Endothelial cell of umbilical vein (primary cell): ENCODE measurements around the gene PDE8B. TPM values are rescaled to one million over a fixed set of nuclear protein-coding genes. Genes with fewer than 3 reads are reported as not detected.

Source experiments
- BruUV-seq: library from RNA; stranded (reverse); fragments of 400-500 nt; replicated peaks from 2 replicates; lab custom pipeline; 2021; lab: Mats Ljungman, UMichigan
- CTCF ChIA-PET: fragments of 300-600, 350-600 bp; sonication (Branson Sonifier 250); formaldehyde crosslinking; loops from one replicate; lab custom pipeline; 2021; ENCODE audit warnings: antibody characterized with exemption, inconsistent platforms; lab: Charles Lee
- POLR2A ChIA-PET: fragments of 300-600, 350-600 bp; sonication (Branson Sonifier 250); formaldehyde crosslinking; loops from one replicate; lab custom pipeline; 2021; ENCODE audit warnings: antibody characterized with exemption, inconsistent platforms; lab: Charles Lee
- DNase-seq: peaks from one replicate; pipeline ENCODE4 v3.0.0-alpha.2; 2011; ENCODE audit warnings: low read depth, low spot score
- FAIRE-seq: peaks from 2 replicates; lab custom pipeline; 2011; peaks lifted over from hg19 to GRCh38; lab: Jason Lieb, UNC
- H2AFZ ChIP-seq: 2 replicates; pipeline ENCODE4 v1.6.0; 2012; ENCODE audit warnings: low read depth, low read length, control low read depth, inconsistent platforms
- H3K27ac ChIP-seq: 2 replicates; pipeline ENCODE4 v1.5.1; 2011; ENCODE audit warnings: low read depth, mild to moderate bottlenecking, control low read depth, low read length, moderate library complexity; ENCODE audit not compliant: insufficient read depth
- H3K27me3 ChIP-seq, 2 experiments: 2 replicates each; pipeline versions ENCODE4 v1.6.0 to v1.6.1; 2011; ENCODE audit warnings: low read length in 2 of 2, mixed read lengths in 1 of 2; ENCODE audit not compliant: control insufficient read depth in 2 of 2, insufficient read depth in 2 of 2
- H3K36me3 ChIP-seq, 2 experiments: 2 replicates in 1 of 2; 3 replicates in 1 of 2; pipeline ENCODE4 v1.5.1; 2011; ENCODE audit warnings: low read length in 2 of 2, mild to moderate bottlenecking in 1 of 2, moderate library complexity in 1 of 2; ENCODE audit not compliant: control insufficient read depth in 2 of 2, insufficient read depth in 2 of 2; ENCODE audit errors: extremely low read depth in 1 of 2
- H3K4me1 ChIP-seq: 3 replicates; pipeline ENCODE4 v1.5.1; 2011; ENCODE audit warnings: mild to moderate bottlenecking, low read length; ENCODE audit not compliant: control insufficient read depth, insufficient read depth; ENCODE audit errors: extremely low read depth
- H3K4me2 ChIP-seq: 2 replicates; pipeline ENCODE4 v1.6.1; 2011; ENCODE audit warnings: low read length, control low read depth, mixed read lengths; ENCODE audit not compliant: insufficient read depth
- H3K4me3 ChIP-seq, 3 experiments: fragments of 200-600 bp in 1 of 3; sonication (generic), shearing (Covaris generic) in 1 of 3; replicated peaks in 1 of 3; 2 replicates each; pipeline ENCODE4 v1.5.1; 2011 to 2016; ENCODE audit warnings: control low read depth in 3 of 3, low read length in 3 of 3, mild to moderate bottlenecking in 2 of 3, inconsistent platforms in 1 of 3, low read depth in 1 of 3, moderate library complexity in 1 of 3; ENCODE audit not compliant: insufficient read depth in 1 of 3
- H3K79me2 ChIP-seq: 2 replicates; pipeline ENCODE4 v1.6.0; 2012; ENCODE audit warnings: low read length, inconsistent platforms; ENCODE audit not compliant: control insufficient read depth, insufficient read depth
- H3K9ac ChIP-seq: replicated peaks from 2 replicates; pipeline ENCODE3; 2011; ENCODE audit warnings: low read length, control low read depth; ENCODE audit not compliant: insufficient read depth; ENCODE audit errors: extremely low read depth
- H3K9me1 ChIP-seq: replicated peaks from 3 replicates; pipeline ENCODE4 v1.6.0; 2011; ENCODE audit warnings: mild to moderate bottlenecking, low read length; ENCODE audit not compliant: control insufficient read depth, insufficient read depth; ENCODE audit errors: extremely low read depth
- H3K9me3 ChIP-seq: replicated peaks from 2 replicates; pipeline ENCODE4 v1.5.1; 2012; ENCODE audit warnings: low read length, inconsistent platforms; ENCODE audit not compliant: control insufficient read depth, insufficient read depth
- H4K20me1 ChIP-seq: replicated peaks from 2 replicates; pipeline ENCODE3; 2011; ENCODE audit warnings: mild to moderate bottlenecking, low read length; ENCODE audit not compliant: control insufficient read depth, insufficient read depth; ENCODE audit errors: extremely low read depth
- FOS ChIP-seq: IDR thresholded peaks from 2 replicates; pipeline ENCODE4 v1.6.1; 2011; ENCODE audit warnings: mild to moderate bottlenecking, low read length, moderate library complexity, borderline replicate concordance; ENCODE audit not compliant: insufficient read depth
- GATA2 ChIP-seq: IDR thresholded peaks from 2 replicates; pipeline ENCODE4 v1.7.0; 2011; ENCODE audit warnings: low read depth, mild to moderate bottlenecking, moderate library complexity, mixed read lengths, low read length; ENCODE audit not compliant: insufficient read length, insufficient read depth
- MYC ChIP-seq: IDR thresholded peaks from one replicate; pipeline ENCODE4 v1.6.1; 2011; ENCODE audit warnings: mild to moderate bottlenecking, low read depth, low read length
- POLR2A ChIP-seq: IDR thresholded peaks from 2 replicates; pipeline ENCODE4 v1.6.1; 2012; ENCODE audit warnings: low read depth, mild to moderate bottlenecking, control low read depth, low read length
- POLR2AphosphoS5 ChIP-seq: IDR thresholded peaks from 2 replicates; pipeline ENCODE4 v1.6.1; 2012; ENCODE audit warnings: low read depth, mild to moderate bottlenecking, control low read depth, low read length, moderate library complexity; ENCODE audit not compliant: insufficient read depth
- dilution Hi-C: fragments of 300-500 bp; cut with MboI; formaldehyde crosslinking; loops from one replicate; pipeline ENCODE4 v1.15.0; 2019; ENCODE audit warnings: low sequenced_read_pairs; ENCODE audit not compliant: extremely low pct_ligation_motif_present
- intact Hi-C: fragments of 100-400 bp; cut with micrococcal nuclease; formaldehyde crosslinking; loops from one replicate; pipeline ENCODE4 v1.10.0; 2022
- polyA plus RNA-seq, 4 experiments: library from polyadenylated mRNA; depleted of rRNA in 3 of 4; stranded (reverse) in 3 of 4; unstranded in 1 of 4; fragments of >200 nt; gene quantifications; 2 replicates each; pipeline versions ENCODE4 v1.2.1 to v1.2.3, GENCODE V29; 2011 to 2012; ENCODE audit warnings: missing spikeins in 1 of 4
- total RNA-seq: library from RNA; stranded (reverse); gene quantifications from 2 replicates; pipeline ENCODE4 v1.2.3, GENCODE V29; 2021

PDE8B gene
- total and polyA plus RNA-seq, 2 donors (not counting 3 experiments of a cell fraction or from before 2014, with no cell fraction given): not detected

DNA sequence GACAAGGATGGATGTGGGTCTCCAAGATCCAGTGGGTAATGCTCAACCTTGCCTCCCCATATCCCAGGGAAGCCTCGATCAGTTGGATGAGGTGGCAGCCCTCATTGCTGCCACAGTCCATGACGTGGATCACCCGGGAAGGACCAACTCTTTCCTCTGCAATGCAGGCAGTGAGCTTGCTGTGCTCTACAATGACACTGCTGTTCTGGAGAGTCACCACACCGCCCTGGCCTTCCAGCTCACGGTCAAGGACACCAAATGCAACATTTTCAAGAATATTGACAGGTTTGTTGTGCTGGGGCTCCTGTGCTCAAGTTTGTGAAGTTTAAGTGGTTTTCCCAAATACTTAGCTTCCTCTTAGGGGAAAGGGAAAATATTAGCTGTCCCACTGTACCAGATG lies 207.7 kb downstream of the PDE8B start:
- no TSS peak for BruUV-seq
- dilution Hi-C loops: no loop called here
- Histone ChIP-seq H3K9me3 (no peaks in the 10 kb centered on the region), H3K9me1 (no peaks in the 10 kb centered on the region), H3K9ac (no peak overlapping the region), H3K27ac (no peak overlapping the region), H3K36me3 (no peaks in the 10 kb centered on the region), H3K4me3 (no peak overlapping the region), H3K4me1 (no peaks in the 10 kb centered on the region), H3K27me3 (peaks cover 1 to 2% of the 10 kb centered on the region in 2 experiments), H2AFZ (no peak overlapping the region), H3K4me2 (no peak overlapping the region), H3K79me2 (no peaks in the 10 kb centered on the region), H4K20me1 (no peaks in the 10 kb centered on the region)
- ChIA-PET POLR2A (no interaction called here), CTCF (interaction anchor here (1.1 to 1.6 kb wide), 4 partner anchors 9 to 74 kb away, joined by 3 to 6 read pairs (median 4); partner anchors contain the start of gene WDR41)
- FAIRE-seq (no peak), DNase-seq (no peak)
- intact Hi-C loops: no loop called here
- TF ChIP-seq MYC (no peak), POLR2AphosphoS5 (no peak), GATA2 (no peak), FOS (no peak)

DNA sequence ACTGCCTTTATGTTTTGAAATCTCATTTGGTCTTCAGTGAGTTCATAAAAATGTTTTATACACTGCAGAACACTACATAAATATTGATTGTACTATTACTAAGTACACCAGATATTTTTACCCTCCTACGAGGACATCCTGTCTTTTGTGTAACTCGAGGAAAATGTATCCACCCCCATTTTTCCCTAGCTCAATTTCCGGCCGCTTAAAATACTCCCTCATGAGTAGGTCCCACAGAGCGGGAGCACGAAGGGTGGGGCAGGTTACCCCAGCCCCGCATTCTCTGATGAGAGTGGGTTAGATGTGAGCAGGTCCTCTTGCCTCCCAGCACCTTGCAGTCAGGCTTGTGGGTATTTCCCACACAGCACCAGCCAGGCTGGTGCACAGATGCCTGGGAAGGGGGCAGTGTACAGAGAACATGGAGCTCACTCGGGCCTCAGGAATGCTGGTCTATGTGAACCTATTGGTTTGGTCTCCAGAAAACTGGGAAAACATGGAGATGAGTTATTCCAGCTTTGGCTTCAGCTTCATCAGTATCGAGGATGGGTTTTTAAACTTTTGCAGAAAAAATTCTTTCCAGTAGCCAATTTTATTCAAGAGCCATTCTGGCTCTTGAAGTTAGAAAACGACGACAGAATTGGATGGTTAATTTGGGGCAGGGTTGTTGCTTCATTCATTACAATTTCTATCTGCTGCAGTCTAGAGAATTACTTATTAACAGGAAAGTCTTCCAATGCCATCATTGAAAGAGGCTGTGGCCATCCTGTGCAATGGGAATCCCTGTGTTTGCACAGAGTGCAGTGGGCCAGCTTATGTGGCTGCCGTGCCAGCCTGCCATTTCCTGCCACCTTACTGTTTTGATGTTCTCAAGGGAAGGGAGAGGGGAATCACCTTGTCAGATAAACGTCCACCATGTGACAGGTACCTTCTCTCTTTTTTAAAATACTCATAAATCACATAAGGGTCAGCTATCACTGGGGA lies 208.4 kb downstream of the PDE8B start:
- Histone ChIP-seq H3K9me1 (no peaks in the 10 kb centered on the region), H3K36me3 (no peaks in the 10 kb centered on the region), H3K27ac (no peak overlapping the region), H3K4me2 (no peak overlapping the region), H3K79me2 (no peaks in the 10 kb centered on the region), H3K9me3 (no peaks in the 10 kb centered on the region), H2AFZ (no peak overlapping the region), H4K20me1 (no peaks in the 10 kb centered on the region), H3K9ac (no peak overlapping the region), H3K4me3 (no peak overlapping the region), H3K4me1 (no peaks in the 10 kb centered on the region), H3K27me3 (peaks cover 0 to 2% of the 10 kb centered on the region in 2 experiments)
- FAIRE-seq (peak; percentile 26), DNase-seq (peak; percentile 22)
- ChIA-PET CTCF (interaction anchor here (1.2 to 1.6 kb wide), 3 partner anchors 8 to 73 kb away, joined by 3 to 6 read pairs (median 4); partner anchors contain the start of gene WDR41), POLR2A (no interaction called here)
- intact Hi-C loops (no loop called here), dilution Hi-C loops (no loop called here)
- no TSS peak for BruUV-seq
- TF ChIP-seq POLR2A (no peak), MYC (no peak)
